NCI-H2227 treated with DMSO at 0.1 percent for 48 hours (cell line): Measurements from ENCODE around the gene TCF4.
A peak's percentile ranks its signal among the peaks of the same experiment; 100 is the strongest.

ENCODE experiments used
- DNase-seq: peaks from one replicate; lab custom pipeline; 2025; lab: John Stamatoyannopoulos, UW

TCF4 gene

DNA sequence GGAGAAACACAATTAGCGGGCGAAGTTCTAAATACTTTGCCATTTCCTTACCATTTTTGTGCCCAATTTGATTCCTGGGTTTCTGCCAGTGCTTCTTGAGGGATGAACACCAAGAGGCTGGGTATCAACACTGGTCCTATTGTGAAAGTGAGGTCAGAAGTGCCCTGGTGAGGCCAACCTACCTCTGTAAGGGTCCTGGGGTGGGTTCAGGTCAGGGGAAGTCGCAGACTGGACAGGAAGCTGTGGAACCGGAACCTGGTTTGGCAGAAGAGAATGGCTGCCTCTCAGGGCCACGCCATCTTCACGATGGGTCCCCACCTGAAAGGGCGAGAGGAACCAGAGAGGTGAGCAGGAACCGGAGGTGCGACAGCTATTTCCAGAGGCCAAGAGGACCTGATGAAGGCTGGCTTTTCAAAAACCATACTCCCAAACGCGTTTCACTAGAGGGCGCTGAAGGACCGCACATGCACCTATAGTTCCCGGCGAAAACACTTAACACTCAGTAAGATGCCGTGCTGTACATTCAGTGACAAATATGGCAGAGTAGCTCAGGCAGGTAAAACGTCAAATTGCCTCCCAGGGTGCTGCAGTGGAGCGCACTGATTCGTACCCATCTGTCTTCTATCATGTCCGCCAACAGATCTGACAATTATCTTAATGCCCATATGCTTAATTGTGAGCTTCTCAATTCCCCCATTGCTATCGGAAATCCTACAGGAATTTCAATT is 353.5 kb downstream of the TCF4 start:
- peak; percentile 91 for DNase-seq

DNA sequence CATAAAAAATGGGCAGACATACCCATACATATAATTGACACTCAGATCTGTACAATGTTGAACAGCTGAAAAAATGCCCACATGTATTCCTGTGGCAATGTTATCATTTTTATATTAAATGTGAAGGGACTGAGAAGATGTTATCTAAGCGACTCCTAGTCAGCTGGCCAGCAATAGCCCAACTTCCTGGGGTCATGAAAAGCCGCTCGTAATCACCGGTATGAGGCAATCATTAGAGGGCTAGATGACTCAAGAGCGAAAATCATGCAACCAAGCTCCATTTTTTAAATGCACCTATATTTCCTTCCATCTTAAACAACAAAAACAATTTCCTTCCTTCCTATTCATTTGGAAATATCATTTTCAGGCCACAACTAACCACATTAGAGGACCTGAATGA is 354.1 kb downstream of the TCF4 start:
- DNase-seq = no peak

DNA sequence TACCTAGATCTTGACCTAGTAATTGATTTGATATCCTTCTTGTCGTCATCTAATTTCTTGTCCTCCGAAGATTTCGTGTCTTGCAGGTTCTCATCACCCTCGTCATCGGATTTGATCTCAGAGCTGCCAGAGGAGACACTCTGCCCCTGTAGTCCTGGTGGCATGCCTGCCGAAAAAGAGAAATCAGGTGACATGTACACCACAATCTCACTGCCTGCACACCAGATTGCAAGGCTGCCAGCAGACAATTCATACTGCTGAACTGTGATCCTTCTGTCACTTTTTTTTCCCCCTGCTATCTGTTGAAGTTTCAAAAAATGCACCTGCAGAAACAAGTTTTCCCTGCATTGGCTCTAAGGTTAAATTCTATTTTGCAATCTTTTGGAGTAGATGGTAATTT is 355.5 kb downstream of the TCF4 start:
- no peak for DNase-seq

GRCh38 chr18:55229682-55230081 is 358.3 kb downstream of the TCF4 start:
- DNase-seq = no peak

DNA sequence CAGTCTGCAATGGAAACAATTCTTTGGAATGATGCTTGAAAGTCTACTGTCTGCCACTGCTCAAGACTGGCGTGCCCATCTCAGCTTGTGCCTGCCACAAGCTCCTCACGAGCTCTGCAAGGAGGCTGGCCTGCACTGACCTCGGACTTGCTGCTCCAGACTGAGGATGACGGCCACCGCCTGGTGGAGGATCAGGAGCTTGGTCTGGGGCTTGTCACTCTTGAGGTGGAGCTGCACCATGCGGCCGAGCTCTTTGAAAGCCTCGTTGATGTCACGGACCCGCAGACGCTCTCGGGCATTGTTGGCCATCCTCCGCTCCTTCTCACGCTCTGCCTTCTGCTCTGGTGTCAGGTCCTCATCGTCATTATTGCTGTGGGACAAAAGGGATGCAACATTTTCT is 359.3 kb downstream of the TCF4 start:
- DNase-seq = peak; percentile 58

DNA sequence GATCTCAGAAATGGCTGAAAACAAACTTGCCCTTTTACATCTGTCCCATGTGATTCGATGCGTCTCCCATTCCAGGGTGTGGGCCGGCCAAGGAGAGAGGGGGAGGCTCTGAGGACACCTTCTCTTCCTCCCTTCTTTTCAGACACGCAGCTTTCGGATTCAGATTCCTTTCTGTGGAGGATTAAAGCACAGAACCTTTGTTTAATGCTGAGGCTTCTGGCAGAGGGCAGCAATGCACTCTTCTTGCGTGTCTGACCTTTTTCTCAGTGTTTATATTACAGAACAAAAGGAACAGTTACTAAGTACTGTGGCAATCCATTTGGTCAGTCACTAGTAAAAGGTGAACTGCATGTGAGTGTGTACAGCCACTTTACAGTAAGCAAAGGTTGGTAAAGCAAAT is 359.8 kb downstream of the TCF4 start:
- DNase-seq = peak; percentile 58

- DNase-seq = no peak
These were observed 360.2 kb downstream of the TCF4 start for GRCh38 chr18:55227771-55228170.

GRCh38 chr18:55226044-55226443 is 361.9 kb downstream of the TCF4 start:
- no peak for DNase-seq

- peak; percentile 17 for DNase-seq
These were observed 363.8 kb downstream of the TCF4 start for GRCh38 chr18:55224086-55224625.

GRCh38 chr18:55221622-55222021 is 366.4 kb downstream of the TCF4 start:
- DNase-seq = no peak

DNA sequence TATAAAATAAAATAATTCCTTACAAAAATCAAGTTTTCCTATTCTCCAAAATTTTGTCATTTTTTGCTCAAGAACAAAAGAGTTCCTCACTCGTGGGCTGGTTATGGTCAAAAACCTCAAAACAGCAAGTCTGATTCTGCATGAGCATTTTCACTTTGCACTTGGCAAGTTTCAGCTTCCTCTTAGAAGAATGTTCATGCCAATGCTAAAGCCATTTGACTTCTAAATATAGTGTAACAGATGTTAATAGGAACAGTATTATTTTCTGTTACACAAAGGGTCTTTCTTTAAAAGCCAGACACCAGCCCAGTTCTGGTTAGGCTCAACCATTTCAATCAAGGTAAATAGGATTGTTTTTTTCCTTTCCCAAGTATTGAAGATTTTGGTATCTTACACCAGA is 367.5 kb downstream of the TCF4 start:
- DNase-seq = no peak

- no peak for DNase-seq
These were observed 368.2 kb downstream of the TCF4 start for GRCh38 chr18:55219823-55220222.

- DNase-seq = no peak
These were observed 368.9 kb downstream of the TCF4 start for GRCh38 chr18:55219059-55219458.

DNA sequence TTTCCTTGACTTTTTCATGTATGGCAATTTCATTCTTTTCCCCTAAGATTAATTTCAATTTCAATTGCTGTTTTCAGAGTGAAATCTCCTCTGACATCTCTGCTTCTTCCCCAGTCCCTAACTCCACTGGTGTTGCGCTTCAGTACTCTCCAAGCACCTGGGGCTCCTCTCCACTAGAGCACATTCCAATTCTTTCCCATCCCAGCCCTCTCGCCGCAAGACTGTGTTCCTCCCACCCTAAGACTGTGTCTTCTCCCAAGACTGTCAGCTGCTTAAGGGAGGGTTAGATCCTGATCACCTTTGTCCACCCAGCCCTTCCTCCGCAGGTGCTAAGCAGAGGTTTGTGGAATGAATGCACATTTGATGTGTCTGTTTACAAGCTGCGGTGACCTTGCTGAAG is 373.0 kb downstream of the TCF4 start:
- DNase-seq = no peak

GRCh38 chr18:55214534-55214933 is 373.5 kb downstream of the TCF4 start:
- DNase-seq = no peak

GRCh38 chr18:55213586-55213985 is 374.4 kb downstream of the TCF4 start:
- DNase-seq = no peak

GRCh38 chr18:55206927-55207326 is 381.1 kb downstream of the TCF4 start:
- DNase-seq = no peak

DNA sequence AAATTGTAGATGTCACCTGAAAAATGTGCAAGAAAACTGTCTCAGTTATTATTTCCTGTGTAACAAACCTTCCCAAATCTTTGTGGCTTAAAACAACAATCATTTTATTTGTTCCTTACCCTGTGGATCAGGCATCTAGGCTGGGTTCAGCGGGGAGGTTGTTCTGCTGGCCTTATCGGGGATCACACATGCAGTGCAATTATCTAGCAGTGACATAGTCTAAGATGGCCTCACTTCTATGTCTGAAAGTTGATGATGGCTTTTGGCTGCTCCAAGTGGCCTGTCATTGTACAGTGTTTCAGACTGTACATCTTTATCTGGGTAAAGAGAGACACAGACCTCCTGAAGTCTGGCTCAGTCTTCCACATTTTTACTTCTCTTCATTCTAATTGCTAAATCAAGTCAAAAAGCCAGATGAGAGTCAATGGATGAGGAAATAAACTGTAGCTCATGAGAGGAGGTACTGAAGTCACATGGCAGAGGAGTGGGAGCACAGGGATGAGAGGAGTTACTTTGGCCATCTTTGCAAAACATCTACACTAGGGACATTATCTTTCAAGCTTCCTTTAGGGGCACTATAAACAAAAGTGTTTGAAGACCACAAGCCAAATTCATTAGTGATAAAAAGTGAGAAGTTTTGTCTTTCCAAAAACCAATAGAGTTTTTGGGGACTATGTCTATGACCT is 385.6 kb downstream of the TCF4 start:
- no peak for DNase-seq

- peak; percentile 59 for DNase-seq
These were observed 388.6 kb downstream of the TCF4 start for GRCh38 chr18:55199291-55199963.

DNA sequence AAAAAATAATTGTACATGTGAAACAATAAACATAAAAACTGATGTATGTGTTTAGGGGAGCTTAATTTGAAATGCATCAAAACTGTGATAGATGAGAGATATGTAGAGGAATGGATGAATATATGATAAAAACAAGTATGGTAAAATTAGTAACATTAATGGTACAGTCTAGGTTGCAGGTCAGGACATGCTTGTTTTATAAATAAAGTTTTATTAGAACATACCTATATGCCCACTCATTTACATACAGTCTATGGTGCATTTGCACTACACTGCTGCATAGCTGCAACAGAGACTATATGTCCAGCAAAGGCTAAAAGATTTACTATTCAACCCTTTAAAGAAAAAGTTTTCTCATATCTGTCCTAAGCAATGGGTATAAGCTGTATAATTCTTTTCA is 392.1 kb downstream of the TCF4 start:
- DNase-seq = no peak

DNA sequence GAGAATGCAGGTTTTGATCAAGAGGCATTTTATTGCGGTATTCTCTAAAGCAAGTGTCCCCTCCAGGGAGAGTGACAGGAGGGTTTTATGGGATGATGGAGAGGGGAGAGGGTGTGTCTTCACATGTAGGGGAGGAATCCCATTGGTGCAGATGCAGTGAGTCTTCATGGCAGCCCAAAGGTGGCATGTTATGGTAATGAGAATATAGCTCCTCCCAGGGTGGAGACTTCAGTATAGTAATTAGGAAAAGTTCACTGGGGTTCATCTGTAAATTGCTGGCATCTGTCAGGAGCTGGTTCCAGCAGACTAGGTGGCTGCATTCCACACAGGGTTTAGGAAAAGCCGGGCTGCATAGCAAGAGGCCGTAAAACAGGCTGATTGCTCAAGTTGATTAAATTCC is 398.0 kb downstream of the TCF4 start:
- DNase-seq = no peak

- no peak for DNase-seq
These were observed 401.4 kb downstream of the TCF4 start for GRCh38 chr18:55186588-55186987.

DNA sequence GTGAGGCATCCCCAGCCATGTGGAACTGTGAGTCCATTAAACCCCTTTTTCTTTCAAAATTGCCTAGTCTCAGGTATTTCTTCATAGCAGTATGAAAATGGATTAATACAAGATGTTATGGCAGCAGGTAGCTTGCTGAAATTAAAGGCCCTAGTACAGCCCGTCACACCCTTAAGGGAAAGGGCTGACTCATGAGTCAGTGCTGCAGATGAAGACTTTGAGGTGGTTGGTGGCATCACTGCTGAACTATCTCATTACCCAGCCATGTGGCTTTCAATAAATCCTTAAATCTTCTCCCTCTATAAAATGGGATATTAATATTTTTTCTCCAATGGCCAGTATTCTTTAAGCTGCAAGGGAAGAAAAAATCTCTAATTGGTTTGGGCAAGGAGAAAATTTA is 402.6 kb downstream of the TCF4 start:
- no peak for DNase-seq
